Superior temporal gyrus (tissue), 1 donor: ENCODE measurements around the gene GRIK2.

Experiments used
- DNase-seq: peaks from one replicate; pipeline ENCODE4 v3.0.0-alpha.2; 2016; ENCODE audit errors: extremely low spot score

Gene GRIK2

GRCh38 chr6:101400326-101401135 is 7.0 kb downstream of the GRIK2 start:
- no peak for DNase-seq

- DNase-seq, result no peak
Observed at GRCh38 chr6:101401171-101401570, 7.7 kb downstream of the GRIK2 start.

GRCh38 chr6:101401792-101402621 is 8.5 kb downstream of the GRIK2 start:
- DNase-seq, result no peak

- DNase-seq, result no peak
Observed at GRCh38 chr6:101402622-101403031, 9.1 kb downstream of the GRIK2 start.

GRCh38 chr6:101403216-101403945 is 9.9 kb downstream of the GRIK2 start:
- DNase-seq, result no peak

GRCh38 chr6:101404775-101405174 is 11.3 kb downstream of the GRIK2 start:
- DNase-seq, result no peak

GRCh38 chr6:101413773-101414172 is 20.3 kb downstream of the GRIK2 start:
- DNase-seq, result no peak

- no peak for DNase-seq
Observed at GRCh38 chr6:101417900-101418299, 24.4 kb downstream of the GRIK2 start.

- no peak for DNase-seq
Observed at GRCh38 chr6:101422251-101422650, 28.7 kb downstream of the GRIK2 start.

GRCh38 chr6:101422811-101423210 is 29.3 kb downstream of the GRIK2 start:
- no peak for DNase-seq

- peak; percentile 73 for DNase-seq
Observed at GRCh38 chr6:101429270-101429669, 35.8 kb downstream of the GRIK2 start.

- no peak for DNase-seq
Observed at GRCh38 chr6:101429845-101430244, 36.3 kb downstream of the GRIK2 start.

GRCh38 chr6:101433141-101433540 is 39.6 kb downstream of the GRIK2 start:
- DNase-seq, result no peak

- no peak for DNase-seq
Observed at GRCh38 chr6:101434601-101435000, 41.1 kb downstream of the GRIK2 start.

- DNase-seq, result no peak
Observed at GRCh38 chr6:101435038-101435437, 41.5 kb downstream of the GRIK2 start.

GRCh38 chr6:101439790-101440189 is 46.3 kb downstream of the GRIK2 start:
- no peak for DNase-seq

- DNase-seq, result no peak
Observed at GRCh38 chr6:101443315-101443714, 49.8 kb downstream of the GRIK2 start.

- no peak for DNase-seq
Observed at GRCh38 chr6:101444717-101445116, 51.2 kb downstream of the GRIK2 start.

GRCh38 chr6:101445527-101445926 is 52.0 kb downstream of the GRIK2 start:
- no peak for DNase-seq

- DNase-seq, result no peak
Observed at GRCh38 chr6:101450901-101451300, 57.4 kb downstream of the GRIK2 start.

GRCh38 chr6:101451981-101452380 is 58.5 kb downstream of the GRIK2 start:
- DNase-seq, result no peak

- no peak for DNase-seq
Observed at GRCh38 chr6:101453221-101453620, 59.7 kb downstream of the GRIK2 start.
